PC-9 (cell line): ENCODE measurements around the gene MAOA. TPM values are rescaled to one million over a fixed set of nuclear protein-coding genes. Genes with fewer than 3 reads are reported as not detected.

ENCODE experiments used
- BruUV-seq: library from RNA; stranded (reverse); fragments of 400-500 nt; replicated peaks from 2 replicates; lab custom pipeline; 2021; lab: Mats Ljungman, UMichigan
- CTCF ChIA-PET: fragments of 300-600 bp; sonication (Branson Sonifier 250); formaldehyde crosslinking; loops from one replicate; lab custom pipeline; 2022; ENCODE audit warnings: antibody characterized with exemption; lab: Charles Lee
- POLR2A ChIA-PET: fragments of 300-600 bp; sonication (Branson Sonifier 250); formaldehyde crosslinking; loops from one replicate; lab custom pipeline; 2022; ENCODE audit warnings: antibody characterized with exemption; ENCODE audit not compliant: unreplicated experiment; lab: Charles Lee
- DNase-seq, 2 experiments: peaks; one replicate each; pipeline versions ENCODE4 v3.0.0 to v3.0.0-alpha.2; 2015 to 2022; ENCODE audit warnings: mixed read lengths in 1 of 2
- H2AFZ ChIP-seq: fragments of 200-600 bp; sonication (generic); 2 replicates; pipeline ENCODE4 v1.8.1; 2017; ENCODE audit warnings: antibody characterized with exemption
- H3F3A ChIP-seq: fragments of 200-600 bp; sonication (generic); 2 replicates; pipeline ENCODE4 v1.8.1; 2017; ENCODE audit warnings: antibody characterized with exemption, mild to moderate bottlenecking, low read depth; ENCODE audit not compliant: insufficient read depth
- H3K27ac ChIP-seq: fragments of 200-600 bp; sonication (generic); 2 replicates; pipeline ENCODE4 v1.6.1; 2016; ENCODE audit warnings: mixed run types
- H3K27me3 ChIP-seq: fragments of 200-600 bp; sonication (generic); 2 replicates; pipeline ENCODE4 v1.6.1; 2016; ENCODE audit warnings: low read depth, mixed run types; ENCODE audit not compliant: insufficient read depth
- H3K36me3 ChIP-seq: fragments of 200-600 bp; sonication (generic); 2 replicates; pipeline ENCODE4 v1.6.1; 2016; ENCODE audit warnings: low read depth, mixed run types
- H3K4me1 ChIP-seq: fragments of 200-600 bp; sonication (generic); replicated peaks from 2 replicates; pipeline ENCODE4 v1.6.1; 2016; ENCODE audit warnings: mixed run types; ENCODE audit not compliant: insufficient read depth
- H3K4me2 ChIP-seq: fragments of 200-600 bp; sonication (generic); 2 replicates; pipeline ENCODE4 v1.6.1; 2017; ENCODE audit warnings: mixed run types
- H3K4me3 ChIP-seq: fragments of 200-600 bp; sonication (generic); 2 replicates; pipeline ENCODE4 v1.6.1; 2016; ENCODE audit warnings: mixed run types
- H3K79me2 ChIP-seq: fragments of 200-600 bp; sonication (generic); 2 replicates; pipeline ENCODE4 v1.6.1; 2017; ENCODE audit warnings: low read depth, mixed run types
- H3K9me2 ChIP-seq: fragments of 200-600 bp; sonication (generic); 2 replicates; pipeline ENCODE4 v1.8.1; 2017; ENCODE audit warnings: mild to moderate bottlenecking; ENCODE audit not compliant: insufficient read depth
- H3K9me3 ChIP-seq: fragments of 200-600 bp; sonication (generic); 2 replicates; pipeline ENCODE4 v1.8.1; 2016; ENCODE audit warnings: low read depth; ENCODE audit not compliant: insufficient read depth
- H4K20me1 ChIP-seq: fragments of 200-600 bp; sonication (generic); 2 replicates; pipeline ENCODE4 v1.8.1; 2017; ENCODE audit not compliant: insufficient read depth
- EZH2 ChIP-seq: fragments of 200-600 bp; sonication (generic); IDR thresholded peaks from 2 replicates; pipeline ENCODE4 v1.8.0; 2017; ENCODE audit warnings: antibody characterized with exemption, low read depth
- intact Hi-C: fragments of 100-400 bp; cut with micrococcal nuclease; formaldehyde crosslinking; loops from one replicate; pipeline ENCODE4 v1.10.0; 2022; ENCODE audit not compliant: unreplicated experiment
- total RNA-seq: library from RNA; stranded (reverse); gene quantifications from 2 replicates; pipeline ENCODE4 v1.2.3, GENCODE V29; 2021
- TF ChIP-seq, protein P1 (sequence below): fragments of 200-600 bp; sonication (generic); conservative IDR thresholded peaks from 2 replicates; pipeline ENCODE4 v1.6.1; 2017; ENCODE audit warnings: mixed run types, antibody characterized with exemption, mild to moderate bottlenecking, moderate library complexity

The MAOA gene
- total RNA-seq, 1 experiment from 2014 or later, result 5.0 TPM

DNA sequence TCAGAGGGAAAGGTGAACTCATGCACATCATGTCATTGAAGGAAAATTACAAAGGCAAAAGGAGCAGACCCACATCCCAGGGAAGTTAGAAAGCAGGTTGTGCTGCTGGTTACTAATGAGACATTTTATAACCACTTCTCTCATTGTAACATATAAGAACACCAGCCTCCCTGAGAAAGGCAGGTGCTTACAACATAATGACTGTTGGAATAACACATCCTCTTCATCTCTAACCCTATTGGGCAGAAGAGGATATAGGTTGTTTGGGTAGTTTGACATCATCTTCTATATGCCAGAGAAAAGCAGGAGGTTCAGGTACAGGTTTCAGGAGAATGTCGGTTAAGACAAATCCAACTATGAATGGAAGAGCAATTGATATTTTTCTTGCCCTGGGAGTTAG lies 77.6 kb downstream of the MAOA start:
- no peak overlapping the region for H3K4me2 ChIP-seq
- H3F3A ChIP-seq, result no peaks in the 10 kb centered on the region
- ChIA-PET POLR2A (no interaction called here), CTCF (no interaction called here)
- H4K20me1 ChIP-seq, result no peaks in the 10 kb centered on the region
- no peaks in the 10 kb centered on the region for H3K79me2 ChIP-seq
- TF ChIP-seq EZH2, result no peak
- TF ChIP-seq, protein P1, sequence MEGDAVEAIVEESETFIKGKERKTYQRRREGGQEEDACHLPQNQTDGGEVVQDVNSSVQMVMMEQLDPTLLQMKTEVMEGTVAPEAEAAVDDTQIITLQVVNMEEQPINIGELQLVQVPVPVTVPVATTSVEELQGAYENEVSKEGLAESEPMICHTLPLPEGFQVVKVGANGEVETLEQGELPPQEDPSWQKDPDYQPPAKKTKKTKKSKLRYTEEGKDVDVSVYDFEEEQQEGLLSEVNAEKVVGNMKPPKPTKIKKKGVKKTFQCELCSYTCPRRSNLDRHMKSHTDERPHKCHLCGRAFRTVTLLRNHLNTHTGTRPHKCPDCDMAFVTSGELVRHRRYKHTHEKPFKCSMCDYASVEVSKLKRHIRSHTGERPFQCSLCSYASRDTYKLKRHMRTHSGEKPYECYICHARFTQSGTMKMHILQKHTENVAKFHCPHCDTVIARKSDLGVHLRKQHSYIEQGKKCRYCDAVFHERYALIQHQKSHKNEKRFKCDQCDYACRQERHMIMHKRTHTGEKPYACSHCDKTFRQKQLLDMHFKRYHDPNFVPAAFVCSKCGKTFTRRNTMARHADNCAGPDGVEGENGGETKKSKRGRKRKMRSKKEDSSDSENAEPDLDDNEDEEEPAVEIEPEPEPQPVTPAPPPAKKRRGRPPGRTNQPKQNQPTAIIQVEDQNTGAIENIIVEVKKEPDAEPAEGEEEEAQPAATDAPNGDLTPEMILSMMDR, result no peak
- intact Hi-C loops, result no loop called here
- no peaks in the 10 kb centered on the region for H3K4me1 ChIP-seq
- no peaks in the 10 kb centered on the region for H3K9me3 ChIP-seq
- DNase-seq, result no peak
- no peaks in the 10 kb centered on the region for H3K9me2 ChIP-seq
- H2AFZ ChIP-seq, result no peak overlapping the region
- H3K36me3 ChIP-seq, result no peaks in the 10 kb centered on the region
- H3K4me3 ChIP-seq, result no peak overlapping the region
- no TSS peak for BruUV-seq
- H3K27ac ChIP-seq, result no peak overlapping the region
- H3K27me3 ChIP-seq, result no peaks in the 10 kb centered on the region

DNA sequence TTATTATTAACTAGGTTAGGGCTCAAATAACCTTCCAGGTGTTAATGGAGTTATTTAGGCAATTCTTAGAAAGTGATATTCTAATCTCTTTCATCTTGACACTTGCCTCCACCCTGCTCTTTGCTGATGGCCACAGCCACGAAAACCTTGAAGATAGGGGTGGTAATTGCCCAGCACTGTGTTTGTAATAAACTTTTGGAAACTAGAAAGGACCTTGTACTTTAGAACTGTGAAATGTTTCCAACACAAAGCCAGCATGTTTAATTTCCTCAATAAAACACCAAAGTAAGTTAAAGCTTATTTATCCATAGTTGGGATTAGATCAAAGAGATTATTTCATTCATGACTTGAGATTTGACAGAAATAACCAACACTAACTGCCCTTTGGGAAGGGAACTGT lies 78.3 kb downstream of the MAOA start:
- no TSS peak for BruUV-seq
- H3K79me2 ChIP-seq, result no peaks in the 10 kb centered on the region
- CTCF ChIA-PET, result no interaction called here

DNA sequence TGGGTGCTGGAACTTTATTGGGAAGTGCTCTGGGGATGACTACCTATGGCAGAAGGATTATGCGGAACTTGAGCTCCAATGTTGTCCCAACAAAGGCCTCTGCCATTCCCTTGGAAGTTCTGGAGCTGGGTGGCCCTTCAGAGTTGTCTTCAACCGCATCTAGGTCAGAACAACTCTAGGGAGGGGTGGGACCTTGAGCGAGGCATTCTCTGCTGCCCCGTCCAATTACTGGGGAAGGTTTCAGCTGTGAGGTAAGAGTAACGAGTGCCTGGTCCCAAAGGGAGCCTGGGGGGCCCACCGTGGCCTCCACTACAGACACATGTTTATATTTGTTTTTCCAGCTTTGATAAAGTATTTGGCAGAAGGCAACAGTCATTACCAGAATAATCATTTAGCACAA lies 79.4 kb downstream of the MAOA start:
- CTCF ChIA-PET, result no interaction called here
- intact Hi-C loops, result no loop called here

More for the DNA sequence above, 78.3 kb downstream of the MAOA start:
- intact Hi-C loops, result no loop called here
- Histone ChIP-seq H3K9me3 (no peaks in the 10 kb centered on the region), H3K4me3 (no peak overlapping the region), H3K9me2 (no peaks in the 10 kb centered on the region), H3K36me3 (no peaks in the 10 kb centered on the region), H3K27ac (no peak overlapping the region), H3K27me3 (no peaks in the 10 kb centered on the region), H2AFZ (no peak overlapping the region), H3K4me2 (no peak overlapping the region), H4K20me1 (no peaks in the 10 kb centered on the region), H3F3A (no peaks in the 10 kb centered on the region), H3K4me1 (no peaks in the 10 kb centered on the region)
- DNase-seq, result no peak
- POLR2A ChIA-PET, result no interaction called here
- TF ChIP-seq EZH2, result no peak
- TF ChIP-seq, protein P1, result no peak

More for the DNA sequence above, 79.4 kb downstream of the MAOA start:
- no peaks in the 10 kb centered on the region for H3K79me2 ChIP-seq
- no peak overlapping the region for H3K4me3 ChIP-seq
- no peaks in the 10 kb centered on the region for H3K9me3 ChIP-seq
- no peaks in the 10 kb centered on the region for H3K9me2 ChIP-seq
- H3K27ac ChIP-seq, result no peak overlapping the region
- H3K36me3 ChIP-seq, result no peaks in the 10 kb centered on the region
- no peak for DNase-seq
- H2AFZ ChIP-seq, result no peak overlapping the region
- POLR2A ChIA-PET, result interaction anchor here (0.6 kb wide), 1 partner anchor 9 kb away, joined by 5 read pairs; no protein-coding TSS in a partner anchor
- TF ChIP-seq, protein P1, result no peak
- TF ChIP-seq EZH2, result no peak
- no peaks in the 10 kb centered on the region for H3F3A ChIP-seq
- H3K4me1 ChIP-seq, result no peaks in the 10 kb centered on the region
- H4K20me1 ChIP-seq, result no peaks in the 10 kb centered on the region
- BruUV-seq, result no TSS peak
- no peak overlapping the region for H3K4me2 ChIP-seq
- no peaks in the 10 kb centered on the region for H3K27me3 ChIP-seq
